H1 (cell line): ENCODE measurements around the gene FOXE1. TPM values are rescaled to one million over a fixed set of nuclear protein-coding genes. Genes with fewer than 3 reads are reported as not detected.

Source experiments
- CTCF ChIA-PET: fragments of 300-600 bp; sonication (Branson Sonifier 250); formaldehyde crosslinking; loops from one replicate; lab custom pipeline; 2021; ENCODE audit not compliant: partially characterized antibody; lab: Charles Lee
- POLR2A ChIA-PET: fragments of 300-600 bp; sonication (Branson Sonifier 250); formaldehyde crosslinking; loops from one replicate; lab custom pipeline; 2021; ENCODE audit warnings: inconsistent platforms; ENCODE audit not compliant: partially characterized antibody; lab: Charles Lee
- DNase-seq, 2 experiments: peaks; one replicate each; pipeline versions ENCODE4 v3.0.0 to v3.0.0-alpha.2; 2010 to 2022; ENCODE audit warnings: low spot score in 2 of 2, low read depth in 1 of 2, mixed read lengths in 1 of 2
- FAIRE-seq: peaks from 2 replicates; lab custom pipeline; 2011; peaks lifted over from hg19 to GRCh38; lab: Jason Lieb, UNC
- H2AFZ ChIP-seq: 2 replicates; pipeline ENCODE4 v1.8.1; 2012; ENCODE audit warnings: low read length, inconsistent platforms
- H2AK5ac ChIP-seq: 2 replicates; pipeline ENCODE4 v1.6.1; 2013; ENCODE audit warnings: low read depth, low read length
- H2BK120ac ChIP-seq: replicated peaks from 2 replicates; pipeline ENCODE3; 2013; ENCODE audit warnings: low read depth, low read length, inconsistent platforms
- H2BK12ac ChIP-seq: 2 replicates; pipeline ENCODE4 v1.6.1; 2013; ENCODE audit warnings: low read depth, low read length
- H2BK15ac ChIP-seq: 2 replicates; pipeline ENCODE4 v1.6.1; 2013; ENCODE audit warnings: low read length
- H2BK20ac ChIP-seq: 2 replicates; pipeline ENCODE4 v1.6.1; 2013; ENCODE audit warnings: low read length
- H2BK5ac ChIP-seq: 2 replicates; pipeline ENCODE4 v1.6.1; 2013; ENCODE audit warnings: low read depth, low read length
- H3K14ac ChIP-seq: 2 replicates; pipeline ENCODE4 v1.6.1; 2013; ENCODE audit warnings: inconsistent platforms; ENCODE audit not compliant: insufficient read length
- H3K18ac ChIP-seq: 2 replicates; pipeline ENCODE4 v1.6.1; 2013; ENCODE audit warnings: low read length; ENCODE audit errors: extremely low read depth
- H3K23ac ChIP-seq: 2 replicates; pipeline ENCODE4 v1.6.1; 2013; ENCODE audit warnings: inconsistent platforms; ENCODE audit not compliant: insufficient read length
- H3K23me2 ChIP-seq: 2 replicates; pipeline ENCODE4 v1.6.1; 2013; ENCODE audit warnings: low read depth, low read length
- H3K27ac ChIP-seq: 2 replicates; pipeline ENCODE4 v1.6.1; 2011; ENCODE audit warnings: low read depth, low read length, inconsistent platforms
- H3K27me3 ChIP-seq, 4 experiments: replicated peaks in 1 of 4; 1 replicate in 1 of 4; 2 replicates in 3 of 4; pipeline versions ENCODE4 v1.6.1 to v1.8.1; 2011 to 2013; ENCODE audit warnings: low read length in 3 of 4, mild to moderate bottlenecking in 3 of 4, inconsistent platforms in 2 of 4, mixed read lengths in 2 of 4, moderate library complexity in 1 of 4; ENCODE audit not compliant: control insufficient read depth in 3 of 4, insufficient read depth in 3 of 4; ENCODE audit errors: extremely low read depth in 1 of 4
- H3K36me3 ChIP-seq, 4 experiments: 2 replicates each; pipeline versions ENCODE4 v1.6.1 to v1.8.1; 2011 to 2013; ENCODE audit warnings: mild to moderate bottlenecking in 4 of 4, low read length in 3 of 4, moderate library complexity in 2 of 4, control low read depth in 1 of 4, inconsistent platforms in 1 of 4; ENCODE audit not compliant: insufficient read depth in 4 of 4, control insufficient read depth in 2 of 4
- H3K4ac ChIP-seq: replicated peaks from 2 replicates; pipeline ENCODE3; 2013; ENCODE audit warnings: low read length, low read depth, mixed read lengths, inconsistent platforms; ENCODE audit not compliant: insufficient read length
- H3K4me1 ChIP-seq, 4 experiments: replicated peaks in 1 of 4; 1 replicate in 1 of 4; 2 replicates in 3 of 4; pipeline versions ENCODE4 v1.6.1 to v1.8.1; 2011 to 2013; ENCODE audit warnings: low read length in 3 of 4, inconsistent platforms in 2 of 4, mixed read lengths in 1 of 4; ENCODE audit not compliant: insufficient read depth in 4 of 4, control insufficient read depth in 3 of 4
- H3K4me2 ChIP-seq, 2 experiments: 2 replicates each; pipeline versions ENCODE4 v1.6.1 to v1.8.1; 2011 to 2013; ENCODE audit warnings: low read depth in 2 of 2, low read length in 2 of 2, control low read depth in 1 of 2, inconsistent platforms in 1 of 2, mild to moderate bottlenecking in 1 of 2; ENCODE audit not compliant: insufficient read depth in 1 of 2
- H3K4me3 ChIP-seq, 4 experiments: fragments of 200-600, 300-600 bp in 1 of 4; sonication (generic), shearing (Covaris generic), sonication (Bioruptor Twin) in 1 of 4; 2 replicates each; pipeline versions ENCODE4 v1.5.1 to v1.8.1; 2011 to 2016; ENCODE audit warnings: low read length in 4 of 4, low read depth in 3 of 4, control low read depth in 2 of 4, inconsistent platforms in 2 of 4, mild to moderate bottlenecking in 2 of 4, mixed read lengths in 1 of 4, moderate library complexity in 1 of 4; ENCODE audit not compliant: insufficient read depth in 2 of 4; ENCODE audit errors: extremely low read depth in 1 of 4
- H3K56ac ChIP-seq: replicated peaks from 2 replicates; pipeline ENCODE3; 2013; ENCODE audit warnings: low read depth, mild to moderate bottlenecking, mixed read lengths, low read length, inconsistent platforms; ENCODE audit not compliant: insufficient read length
- H3K79me1 ChIP-seq: 2 replicates; pipeline ENCODE4 v1.6.1; 2013; ENCODE audit warnings: low read depth, low read length, control low read depth
- H3K79me2 ChIP-seq, 2 experiments: 2 replicates each; pipeline versions ENCODE4 v1.6.1 to v1.8.1; 2012 to 2013; ENCODE audit warnings: low read length in 2 of 2, mild to moderate bottlenecking in 2 of 2, inconsistent platforms in 1 of 2; ENCODE audit not compliant: insufficient read depth in 2 of 2, control insufficient read depth in 1 of 2
- H3K9ac ChIP-seq, 4 experiments: replicated peaks in 1 of 4; 1 replicate in 1 of 4; 2 replicates in 3 of 4; pipeline versions ENCODE4 v1.6.1 to v1.8.1; 2011 to 2013; ENCODE audit warnings: low read depth in 3 of 4, low read length in 3 of 4, control low read depth in 2 of 4, mild to moderate bottlenecking in 2 of 4, moderate library complexity in 2 of 4, inconsistent platforms in 1 of 4; ENCODE audit errors: extremely low read depth in 1 of 4
- H3K9me3 ChIP-seq, 2 experiments: 2 replicates each; pipeline versions ENCODE4 v1.6.1 to v1.8.1; 2012 to 2013; ENCODE audit warnings: mild to moderate bottlenecking in 2 of 2, moderate library complexity in 2 of 2, control low read depth in 1 of 2, inconsistent platforms in 1 of 2, low read depth in 1 of 2, low read length in 1 of 2, mixed read lengths in 1 of 2; ENCODE audit not compliant: insufficient read depth in 2 of 2
- H4K20me1 ChIP-seq, 2 experiments: replicated peaks in 1 of 2; 2 replicates each; pipeline versions ENCODE3 to v1.8.1; 2011 to 2013; ENCODE audit warnings: inconsistent platforms in 2 of 2, low read length in 2 of 2, mild to moderate bottlenecking in 1 of 2; ENCODE audit not compliant: insufficient read depth in 2 of 2, control insufficient read depth in 1 of 2
- H4K5ac ChIP-seq: 2 replicates; pipeline ENCODE4 v1.6.1; 2013; ENCODE audit warnings: low read length, low read depth, mixed read lengths, inconsistent platforms; ENCODE audit not compliant: insufficient read length
- H4K8ac ChIP-seq: 2 replicates; pipeline ENCODE4 v1.8.0; 2013; ENCODE audit warnings: mild to moderate bottlenecking, moderate library complexity, low read length, inconsistent platforms; ENCODE audit not compliant: insufficient read depth; ENCODE audit errors: extremely low read depth
- H4K91ac ChIP-seq: replicated peaks from 2 replicates; pipeline ENCODE3; 2013; ENCODE audit warnings: low read length, mixed read lengths, inconsistent platforms; ENCODE audit not compliant: insufficient read length
- BACH1 ChIP-seq: IDR thresholded peaks from 2 replicates; pipeline ENCODE4 v1.6.1; 2012; ENCODE audit warnings: low read length, improper control_type of control experiment
- CTBP2 ChIP-seq: IDR thresholded peaks from 2 replicates; pipeline ENCODE4 v1.7.0; 2011; ENCODE audit warnings: borderline replicate concordance, mild to moderate bottlenecking, moderate library complexity, mixed read lengths, low read length; ENCODE audit not compliant: insufficient read depth, insufficient read length
- EZH2 ChIP-seq: fragments of 200-600 bp; sonication (generic); IDR thresholded peaks from 2 replicates; pipeline ENCODE4 v1.7.1; 2012; ENCODE audit warnings: low read depth, mild to moderate bottlenecking, moderate library complexity, low read length, inconsistent platforms; ENCODE audit not compliant: severe bottlenecking
- FOSL1 ChIP-seq: IDR thresholded peaks from 2 replicates; pipeline ENCODE4 v1.6.1; 2011; ENCODE audit warnings: mild to moderate bottlenecking, low read depth, low read length, moderate library complexity; ENCODE audit not compliant: insufficient read depth
- KDM4A ChIP-seq: IDR thresholded peaks from one replicate; pipeline ENCODE4 v1.7.1; 2012; ENCODE audit warnings: low read depth, mild to moderate bottlenecking, moderate library complexity, low read length, inconsistent platforms; ENCODE audit not compliant: severe bottlenecking
- SUZ12 ChIP-seq: fragments of 200-600 bp; sonication (generic); IDR thresholded peaks from 2 replicates; pipeline ENCODE4 v1.6.1; 2012; ENCODE audit warnings: mild to moderate bottlenecking, inconsistent platforms, low read length, moderate library complexity, mixed read lengths
- WGBS, 2 experiments: shearing (Covaris generic) in 1 of 2; methylation state at CpG; one replicate each; pipeline versions ENCODE4 v1.1.6 to v1.1.7; 2013 to 2015; ENCODE audit warnings: low lambda C conversion rate in 2 of 2, mixed read lengths in 2 of 2, inconsistent platforms in 1 of 2, low coverage in 1 of 2, missing lambda C conversion rate in 1 of 2; ENCODE audit not compliant: insufficient replicate concordance in 2 of 2, insufficient coverage in 1 of 2, insufficient read length in 1 of 2; ENCODE audit errors: extremely low coverage in 1 of 2, missing lambda C conversion rate in 1 of 2; 5-methylcytosine and 5-hydroxymethylcytosine counted together
- polyA plus RNA-seq, 7 experiments: library from polyadenylated mRNA; depleted of rRNA in 3 of 7; stranded (reverse) in 5 of 7; unstranded in 2 of 7; fragments of >200 nt in 5 of 7; fragments of 200-250 nt in 2 of 7; gene quantifications; 1 replicate in 5 of 7; 2 replicates in 1 of 7; 4 replicates in 1 of 7; pipeline versions ENCODE4 v1.2.1 to v1.2.3, GENCODE V29; 2011 to 2013; ENCODE audit warnings: missing spikeins in 2 of 7, mixed read lengths in 2 of 7
- total RNA-seq: library from RNA; stranded (reverse); fragmentation: NEBNext Ultra II Directional; extraction: Animal tissue kit (Norgen Biotek cat#: 25700); gene quantifications from 2 replicates; pipeline ENCODE4 v1.2.1, GENCODE V29; 2021

The FOXE1 gene
- total and polyA plus RNA-seq, 2 of the 8 experiments (the other 6 are each of a cell fraction or from before 2014, with no cell fraction given) = 0.03 TPM; not detected in 1

GRCh38 chr9:97852399-97853055, 499 bp upstream of the FOXE1 start:
- Histone ChIP-seq H4K91ac (no peak overlapping the region), H2BK20ac (no peak overlapping the region), H3K79me1 (no peaks in the 10 kb centered on the region), H4K8ac (no peak overlapping the region), H3K9ac (no peak overlapping the region), H3K14ac (no peak overlapping the region), H2BK5ac (no peak overlapping the region), H4K20me1 (peaks cover 16 to 32% of the 10 kb centered on the region in 2 experiments), H2BK120ac (no peak overlapping the region), H3K4me3 (peak overlapping the region; percentile 15 to 59 (median 37); a peak in 5 of 8 replicates), H3K9me3 (no peaks in the 10 kb centered on the region), H2BK15ac (no peak overlapping the region), H4K5ac (no peak overlapping the region), H3K18ac (no peak overlapping the region; the same call in 1 of the 2 replicates), H3K56ac (no peak overlapping the region), H3K79me2 (no peaks in the 10 kb centered on the region), H2AFZ (no peak overlapping the region), H3K4me2 (peak overlapping the region; percentile 72), H2AK5ac (no peak overlapping the region), H3K4me1 (peaks cover 10 to 40% (median 21%) of the 10 kb centered on the region in 4 experiments), H3K36me3 (peaks cover 0 to 7% (median 0%) of the 10 kb centered on the region in 4 experiments; a peak in 1 of 8 replicates), H3K27ac (no peak overlapping the region), H3K23me2 (peaks cover 17% of the 10 kb centered on the region; the same call in 1 of the 2 replicates)
- 3% methylated on average over 27 of the region's 34 CpGs; no CpG with 5 or more reads in 1 of the 2 experiments for WGBS, 2 experiments
- ChIA-PET POLR2A (no interaction called here), CTCF (interaction anchor here (0.7 to 1.2 kb wide), 2 partner anchors 19 to 36 kb away, joined by 3 to 4 read pairs; no protein-coding TSS in a partner anchor)
- DNase-seq = no peak
- no peak for FAIRE-seq
- TF ChIP-seq KDM4A (peak; percentile 39), BACH1 (0 out of 2 replicates have a peak, but pooled peaks have one; percentile 18), EZH2 (peak; percentile 77), CTBP2 (peak; percentile 80), SUZ12 (peak; percentile 65), FOSL1 (no peak)
- TF ChIP-seq, all 59 proteins: peak for 5
- Histone ChIP-seq H3K27me3 (peaks cover 98 to 100% (median 99%) of the 10 kb centered on the region in 4 experiments), H3K4ac (no peak overlapping the region), H2BK12ac (no peak overlapping the region), H3K23ac (no peak overlapping the region)
